Astrocyte (in vitro differentiated cells and primary cell): Measurements from ENCODE around the gene NOX3. TPM values are rescaled to one million over a fixed set of nuclear protein-coding genes. Genes with fewer than 3 reads are reported as not detected.

Experiments used
- DNase-seq: peaks from one replicate; pipeline ENCODE4 v3.0.0-alpha.2; 2010; ENCODE audit warnings: low read depth
- FAIRE-seq: peaks from 2 replicates; lab custom pipeline; 2011; peaks lifted over from hg19 to GRCh38; lab: Jason Lieb, UNC
- H2AFZ ChIP-seq: 2 replicates; pipeline ENCODE4 v1.6.0; 2012; ENCODE audit warnings: low read depth, low read length, inconsistent platforms
- H3K27ac ChIP-seq: 2 replicates; pipeline ENCODE4 v1.5.1; 2011; ENCODE audit warnings: low read depth, low read length, inconsistent platforms
- H3K27me3 ChIP-seq: 2 replicates; pipeline ENCODE4 v1.6.0; 2011; ENCODE audit warnings: low read length, inconsistent platforms; ENCODE audit not compliant: insufficient read depth
- H3K36me3 ChIP-seq: 2 replicates; pipeline ENCODE4 v1.5.1; 2011; ENCODE audit warnings: low read length, inconsistent platforms; ENCODE audit not compliant: insufficient read depth
- H3K4me1 ChIP-seq: 2 replicates; pipeline ENCODE4 v1.5.1; 2011; ENCODE audit warnings: low read length, inconsistent platforms; ENCODE audit not compliant: insufficient read depth
- H3K4me2 ChIP-seq: 2 replicates; pipeline ENCODE4 v1.6.0; 2012; ENCODE audit warnings: low read length, inconsistent platforms
- H3K4me3 ChIP-seq: 2 replicates; pipeline ENCODE4 v1.5.1; 2011; ENCODE audit warnings: low read depth, mild to moderate bottlenecking, low read length, inconsistent platforms; ENCODE audit not compliant: insufficient read depth
- H3K79me2 ChIP-seq: 2 replicates; pipeline ENCODE4 v1.6.0; 2012; ENCODE audit warnings: mild to moderate bottlenecking, low read length, inconsistent platforms; ENCODE audit not compliant: insufficient read depth
- H3K9ac ChIP-seq: 2 replicates; pipeline ENCODE4 v1.6.0; 2012; ENCODE audit warnings: mild to moderate bottlenecking, low read length, inconsistent platforms
- H3K9me3 ChIP-seq: 2 replicates; pipeline ENCODE4 v1.5.1; 2012; ENCODE audit warnings: low read depth, mild to moderate bottlenecking, low read length, inconsistent platforms; ENCODE audit not compliant: insufficient read depth
- H4K20me1 ChIP-seq: 2 replicates; pipeline ENCODE4 v1.6.0; 2012; ENCODE audit warnings: low read length, inconsistent platforms; ENCODE audit not compliant: insufficient read depth
- H3K27ac Mint-ChIP-seq: one replicate; pipeline ENCODE4 v1.8.0; 2021; ENCODE audit warnings: mild to moderate bottlenecking, mixed read lengths; ENCODE audit not compliant: unreplicated experiment
- H3K27me3 Mint-ChIP-seq: one replicate; pipeline ENCODE4 v1.8.0; 2021; ENCODE audit warnings: low read depth, mixed read lengths; ENCODE audit not compliant: unreplicated experiment
- H3K36me3 Mint-ChIP-seq: one replicate; pipeline ENCODE4 v1.8.0; 2021; ENCODE audit warnings: low read depth, mixed read lengths; ENCODE audit not compliant: unreplicated experiment
- H3K4me1 Mint-ChIP-seq: one replicate; pipeline ENCODE4 v1.8.0; 2021; ENCODE audit warnings: low read depth, mixed read lengths; ENCODE audit not compliant: unreplicated experiment
- H3K4me3 Mint-ChIP-seq: one replicate; pipeline ENCODE4 v1.8.0; 2021; ENCODE audit warnings: mild to moderate bottlenecking, moderate library complexity, mixed read lengths; ENCODE audit not compliant: unreplicated experiment
- H3K9me3 Mint-ChIP-seq: one replicate; pipeline ENCODE4 v1.8.0; 2021; ENCODE audit warnings: mild to moderate bottlenecking, mixed read lengths; ENCODE audit not compliant: unreplicated experiment
- CTCF ChIP-seq: IDR thresholded peaks from 2 replicates; pipeline ENCODE4 v1.5.1; 2011; ENCODE audit warnings: low read depth, mild to moderate bottlenecking, inconsistent platforms, low read length, moderate library complexity; ENCODE audit not compliant: insufficient read depth
- EZH2 ChIP-seq: IDR thresholded peaks from 2 replicates; pipeline ENCODE4 v1.6.1; 2012; ENCODE audit warnings: mild to moderate bottlenecking, low read length, inconsistent platforms; ENCODE audit not compliant: insufficient read depth
- total RNA-seq: library from RNA; stranded (reverse); gene quantifications from 2 replicates; pipeline ENCODE4 v1.2.1, GENCODE V29; 2021

NOX3 gene
- total RNA-seq, 1 donor from 2014 or later, result 0.30 TPM

- H2AFZ ChIP-seq, result no peak overlapping the region
- H3K4me3 ChIP-seq, result no peak overlapping the region
- H3K4me1 ChIP-seq, result no peaks in the 10 kb centered on the region
- Mint-ChIP-seq H3K36me3 (no peaks in the 10 kb centered on the region), H3K4me3 (no peak overlapping the region), H3K27me3 (no peaks in the 10 kb centered on the region), H3K27ac (no peak overlapping the region), H3K9me3 (peaks cover 2% of the 10 kb centered on the region), H3K4me1 (no peaks in the 10 kb centered on the region)
- H3K4me2 ChIP-seq, result no peak overlapping the region
- H3K27me3 ChIP-seq, result no peaks in the 10 kb centered on the region
- TF ChIP-seq EZH2 (no peak), CTCF (no peak)
- no peaks in the 10 kb centered on the region for H3K79me2 ChIP-seq
- no peak overlapping the region for H3K27ac ChIP-seq
- no peak for FAIRE-seq
- H3K9ac ChIP-seq, result no peak overlapping the region
- no peaks in the 10 kb centered on the region for H3K36me3 ChIP-seq
- DNase-seq, result no peak
- no peaks in the 10 kb centered on the region for H4K20me1 ChIP-seq
- H3K9me3 ChIP-seq, result no peaks in the 10 kb centered on the region
These were observed 29.2 kb downstream of the NOX3 start for GRCh38 chr6:155426408-155426945.

- Mint-ChIP-seq H3K4me3 (no peak overlapping the region), H3K9me3 (peaks cover 2% of the 10 kb centered on the region), H3K4me1 (peaks cover 4% of the 10 kb centered on the region), H3K36me3 (no peaks in the 10 kb centered on the region), H3K27ac (no peak overlapping the region), H3K27me3 (no peaks in the 10 kb centered on the region)
- Histone ChIP-seq H4K20me1 (no peaks in the 10 kb centered on the region), H3K27me3 (no peaks in the 10 kb centered on the region), H3K4me1 (peaks cover under 1% of the 10 kb centered on the region), H3K9me3 (no peaks in the 10 kb centered on the region), H3K79me2 (no peaks in the 10 kb centered on the region), H3K9ac (no peak overlapping the region), H3K36me3 (no peaks in the 10 kb centered on the region), H3K4me2 (no peak overlapping the region), H3K4me3 (no peak overlapping the region), H2AFZ (no peak overlapping the region), H3K27ac (no peak overlapping the region)
- no peak for FAIRE-seq
- DNase-seq, result no peak
- TF ChIP-seq CTCF (no peak), EZH2 (no peak)
These were observed 31.5 kb downstream of the NOX3 start for GRCh38 chr6:155424181-155424580.

DNA sequence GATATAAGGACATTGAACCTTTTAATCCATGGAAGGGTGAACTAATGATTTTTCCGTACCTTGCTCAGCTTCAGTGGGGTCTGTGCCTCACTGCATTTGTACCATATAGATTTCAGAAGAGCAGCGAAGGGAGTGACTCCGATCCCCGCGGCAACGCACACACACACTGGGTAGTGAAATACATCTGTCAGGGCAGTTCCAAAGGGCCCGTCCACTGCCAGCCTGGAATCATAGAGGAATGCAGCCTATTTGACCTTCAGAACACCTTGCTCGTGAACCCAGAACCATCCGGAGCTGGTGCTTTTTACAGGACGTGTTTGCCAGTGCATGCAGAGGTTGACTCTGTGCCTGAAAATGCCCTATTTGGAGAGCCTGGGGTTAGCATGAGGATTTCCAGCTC, 33.0 kb downstream of the NOX3 start:
- peaks cover 2% of the 10 kb centered on the region for H3K9me3 Mint-ChIP-seq
- H3K9me3 ChIP-seq, result no peaks in the 10 kb centered on the region
- H3K27me3 Mint-ChIP-seq, result no peaks in the 10 kb centered on the region
- no peak overlapping the region for H3K27ac ChIP-seq
- FAIRE-seq (no peak), DNase-seq (no peak)
- H3K27me3 ChIP-seq, result no peaks in the 10 kb centered on the region
- no peaks in the 10 kb centered on the region for H4K20me1 ChIP-seq
- H3K4me1 Mint-ChIP-seq, result peaks cover 16% of the 10 kb centered on the region
- no peaks in the 10 kb centered on the region for H3K36me3 ChIP-seq
- H3K4me3 Mint-ChIP-seq, result no peak overlapping the region
- H3K9ac ChIP-seq, result no peak overlapping the region
- no peaks in the 10 kb centered on the region for H3K36me3 Mint-ChIP-seq
- no peak overlapping the region for H2AFZ ChIP-seq
- H3K79me2 ChIP-seq, result no peaks in the 10 kb centered on the region
- H3K27ac Mint-ChIP-seq, result no peak overlapping the region
- peaks cover 12% of the 10 kb centered on the region for H3K4me1 ChIP-seq
- H3K4me3 ChIP-seq, result no peak overlapping the region
- H3K4me2 ChIP-seq, result no peak overlapping the region
- no peak for TF ChIP-seq EZH2
- TF ChIP-seq CTCF, result no peak
